IMR-90 (cell line): ENCODE data around the gene PLA2G4A. TPM values are rescaled to one million over a fixed set of nuclear protein-coding genes. Genes with fewer than 3 reads are reported as not detected.
"Not testable (repeated sequence)": the region's sequence is repeated elsewhere in the genome, so short reads cannot be mapped to it uniquely, and the experiment has no call there.

Source experiments
- ATAC-seq: fragments of 200-7000 bp; cut with Tn5 transposase; 2 replicates; pipeline ENCODE4 v1.9.1; 2020; ENCODE audit warnings: low read depth, mild to moderate bottlenecking, moderate library complexity
- BruUV-seq: library from RNA; stranded (reverse); fragments of 400-500 nt; replicated peaks from 2 replicates; lab custom pipeline; 2021; lab: Mats Ljungman, UMichigan
- CTCF ChIA-PET: fragments of 300-600 bp; formaldehyde crosslinking; extraction: SDS; loops from one replicate; lab custom pipeline; 2021; ENCODE audit warnings: antibody characterized with exemption; lab: Yijun Ruan, JAX
- POLR2A ChIA-PET: fragments of 300-600 bp; sonication (Branson Sonifier 250); formaldehyde crosslinking; loops from one replicate; lab custom pipeline; 2022; ENCODE audit warnings: antibody characterized with exemption; ENCODE audit not compliant: unreplicated experiment; lab: Charles Lee
- DNase-seq: peaks from one replicate; pipeline ENCODE4 v3.0.0; 2013
- H2AFZ ChIP-seq: replicated peaks from 2 replicates; pipeline ENCODE3; 2013; ENCODE audit warnings: low read length, mild to moderate bottlenecking; ENCODE audit not compliant: poor library complexity
- H2AK5ac ChIP-seq: 2 replicates; pipeline ENCODE4 v1.6.1; 2013; ENCODE audit warnings: low read depth, low read length, inconsistent platforms
- H2AK9ac ChIP-seq: replicated peaks from 2 replicates; pipeline ENCODE3; 2013; ENCODE audit warnings: mild to moderate bottlenecking, low read depth, low read length, moderate library complexity; ENCODE audit not compliant: poor library complexity
- H2BK120ac ChIP-seq: 2 replicates; pipeline ENCODE4 v1.6.1; 2013; ENCODE audit warnings: low read depth, low read length, inconsistent platforms
- H2BK15ac ChIP-seq: 3 replicates; pipeline ENCODE4 v1.6.1; 2013; ENCODE audit warnings: low read depth, low read length, inconsistent platforms
- H2BK20ac ChIP-seq: 2 replicates; pipeline ENCODE4 v1.6.1; 2013; ENCODE audit warnings: low read depth, mild to moderate bottlenecking, inconsistent platforms, low read length, moderate library complexity
- H2BK5ac ChIP-seq: 2 replicates; pipeline ENCODE4 v1.6.1; 2013; ENCODE audit warnings: mild to moderate bottlenecking, low read depth, low read length, inconsistent platforms; ENCODE audit not compliant: poor library complexity, severe bottlenecking
- H3K14ac ChIP-seq: replicated peaks from 2 replicates; pipeline ENCODE4 v1.6.1; 2013; ENCODE audit warnings: low read depth, low read length, inconsistent platforms
- H3K18ac ChIP-seq: 2 replicates; pipeline ENCODE4 v1.6.1; 2013; ENCODE audit warnings: low read depth, low read length, control low read depth
- H3K23ac ChIP-seq: 2 replicates; pipeline ENCODE4 v1.6.1; 2013; ENCODE audit warnings: low read depth, low read length, inconsistent platforms
- H3K27ac ChIP-seq: 2 replicates; pipeline ENCODE4 v1.5.1; 2013; ENCODE audit warnings: mild to moderate bottlenecking, control low read depth, low read length; ENCODE audit not compliant: insufficient read depth
- H3K27me3 ChIP-seq: 2 replicates; pipeline ENCODE4 v1.6.1; 2013; ENCODE audit warnings: low read length; ENCODE audit not compliant: control insufficient read depth, insufficient read depth
- H3K36me3 ChIP-seq: 2 replicates; pipeline ENCODE4 v1.6.1; 2013; ENCODE audit warnings: low read length, mixed read lengths; ENCODE audit not compliant: control insufficient read depth, insufficient read depth
- H3K4ac ChIP-seq: 2 replicates; pipeline ENCODE4 v1.6.1; 2013; ENCODE audit warnings: low read depth, low read length, inconsistent platforms
- H3K4me1 ChIP-seq: 2 replicates; pipeline ENCODE4 v1.6.1; 2013; ENCODE audit warnings: low read length, mixed read lengths; ENCODE audit not compliant: control insufficient read depth, insufficient read depth
- H3K4me2 ChIP-seq: 2 replicates; pipeline ENCODE4 v1.6.1; 2013; ENCODE audit warnings: low read depth, mild to moderate bottlenecking, control low read depth, low read length, moderate library complexity
- H3K4me3 ChIP-seq: 2 replicates; pipeline ENCODE4 v1.5.1; 2013; ENCODE audit warnings: low read depth, mild to moderate bottlenecking, control low read depth, low read length, moderate library complexity; ENCODE audit not compliant: insufficient read depth
- H3K56ac ChIP-seq: 2 replicates; pipeline ENCODE4 v1.6.1; 2013; ENCODE audit warnings: low read length, inconsistent platforms; ENCODE audit not compliant: insufficient read depth; ENCODE audit errors: extremely low read depth
- H3K79me1 ChIP-seq, 2 experiments: 2 replicates each; pipeline ENCODE4 v1.6.1; 2013; ENCODE audit warnings: low read length in 2 of 2, inconsistent platforms in 1 of 2, low read depth in 1 of 2
- H3K9ac ChIP-seq: 2 replicates; pipeline ENCODE4 v1.6.1; 2013; ENCODE audit warnings: low read depth, low read length, control low read depth
- H3K9me1 ChIP-seq: 2 replicates; pipeline ENCODE4 v1.6.1; 2013; ENCODE audit warnings: low read length, inconsistent platforms; ENCODE audit not compliant: insufficient read depth
- H3K9me3 ChIP-seq: 2 replicates; pipeline ENCODE4 v1.6.1; 2013; ENCODE audit warnings: low read length; ENCODE audit not compliant: control insufficient read depth, insufficient read depth
- H4K20me1 ChIP-seq: 2 replicates; pipeline ENCODE4 v1.6.1; 2013; ENCODE audit warnings: low read length, inconsistent platforms; ENCODE audit not compliant: insufficient read depth
- H4K5ac ChIP-seq: 2 replicates; pipeline ENCODE4 v1.6.1; 2013; ENCODE audit warnings: mild to moderate bottlenecking, low read depth, low read length, control low read depth
- H4K8ac ChIP-seq, 2 experiments: 2 replicates each; pipeline ENCODE4 v1.6.1; 2013; ENCODE audit warnings: low read depth in 2 of 2, low read length in 2 of 2, control low read depth in 1 of 2, inconsistent platforms in 1 of 2
- H4K91ac ChIP-seq: 2 replicates; pipeline ENCODE4 v1.6.1; 2013; ENCODE audit warnings: low read depth, low read length, inconsistent platforms; ENCODE audit not compliant: insufficient read depth
- WGBS, 2 experiments: methylation state at CpG; one replicate each; pipeline versions ENCODE4 v1.1.5 to v1.1.7; 2013; ENCODE audit warnings: missing lambda C conversion rate in 2 of 2; ENCODE audit not compliant: insufficient read length in 1 of 2; ENCODE audit errors: extremely low coverage in 2 of 2; 5-methylcytosine and 5-hydroxymethylcytosine counted together
- dilution Hi-C: fragments of 300-500 bp; cut with HindIII; formaldehyde crosslinking; loops from one replicate; pipeline ENCODE4 v1.14.3; 2018; ENCODE audit warnings: low sequenced_read_pairs; ENCODE audit not compliant: unreplicated experiment
- in situ Hi-C: fragments of 300-500 bp; cut with MboI; formaldehyde crosslinking; loops from 3 replicates; pipeline ENCODE4 v1.14.3; 2019; ENCODE audit warnings: low sequenced_read_pairs, inconsistent platforms, mixed read lengths
- intact Hi-C: fragments of 100-400 bp; cut with micrococcal nuclease; formaldehyde crosslinking; loops from 2 replicates; pipeline ENCODE4 v1.10.0; 2022
- polyA plus RNA-seq, 3 experiments: library from polyadenylated mRNA; depleted of rRNA; stranded (reverse); fragments of >200 nt; gene quantifications; 2 replicates each; pipeline ENCODE4 v1.2.3, GENCODE V29; 2012; ENCODE audit warnings: low replicate concordance in 1 of 3
- total RNA-seq: library from RNA; depleted of rRNA; stranded (reverse); fragments of >200 nt; gene quantifications from 2 replicates; pipeline ENCODE4 v1.2.3, GENCODE V29; 2012

Gene PLA2G4A
- total and polyA plus RNA-seq, 2 of the 4 experiments (the other 2 are of a cell fraction) = 1.6 to 3.8 TPM

DNA sequence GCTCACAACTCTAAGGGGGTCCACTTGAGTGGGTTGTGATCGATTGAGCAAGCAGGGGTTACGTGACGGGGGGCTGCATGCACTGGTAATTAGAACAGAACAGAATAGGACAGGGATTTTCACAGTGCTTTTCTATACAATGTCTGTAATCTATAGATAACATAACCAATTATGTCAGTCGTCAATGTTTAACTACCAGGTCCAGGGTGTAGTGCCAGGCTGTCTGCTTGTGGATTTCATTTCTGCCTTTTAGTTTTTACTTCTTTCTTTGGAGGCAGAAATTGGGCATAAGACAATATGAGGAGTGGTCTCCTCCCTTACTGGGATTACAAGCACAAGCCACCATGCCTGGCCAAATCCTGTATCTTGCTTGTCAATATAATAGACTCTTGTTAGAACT is 94.1 kb downstream of the PLA2G4A start:
- H2AK9ac ChIP-seq, H2BK15ac ChIP-seq, H3K18ac ChIP-seq, intact Hi-C loops, POLR2A ChIA-PET, H2BK20ac ChIP-seq, H3K4me2 ChIP-seq, H3K4me1 ChIP-seq, H2AK5ac ChIP-seq, H2BK120ac ChIP-seq, H4K91ac ChIP-seq, in situ Hi-C loops, H3K9me3 ChIP-seq, dilution Hi-C loops, H3K27me3 ChIP-seq, H3K27ac ChIP-seq, CTCF ChIA-PET, H4K8ac ChIP-seq, BruUV-seq, H3K4me3 ChIP-seq, H3K79me1 ChIP-seq, H4K5ac ChIP-seq, H3K9ac ChIP-seq, ATAC-seq, H3K4ac ChIP-seq, H2BK5ac ChIP-seq, H3K9me1 ChIP-seq, H3K23ac ChIP-seq, H3K56ac ChIP-seq, H3K36me3 ChIP-seq, H3K14ac ChIP-seq, H2AFZ ChIP-seq, H4K20me1 ChIP-seq, DNase-seq: not testable (repeated sequence)
- no CpG with 5 or more reads among the region's 4 CpGs for WGBS, 2 experiments
